HFF-Myc (cell line): ENCODE data around the gene BCAP31.

Source experiments
- DNase-seq: peaks from one replicate; pipeline ENCODE4 v3.0.0-alpha.2; 2011; ENCODE audit warnings: low read depth; ENCODE audit errors: extremely low read depth
- H3K4me3 ChIP-seq: replicated peaks from 2 replicates; pipeline ENCODE4 v1.5.1; 2011; ENCODE audit warnings: low read depth, mild to moderate bottlenecking, control low read depth, low read length
- TF ChIP-seq, protein P1 (sequence below): IDR thresholded peaks from 2 replicates; pipeline ENCODE4 v1.5.1; 2012; ENCODE audit warnings: mild to moderate bottlenecking, low read depth, low read length, control low read depth; ENCODE audit errors: missing control alignments

BCAP31 gene

GRCh38 chrX:153667956-153668396 lies 56.2 kb downstream of the BCAP31 start:
- peak; percentile 40 for DNase-seq
- TF ChIP-seq, protein P1, sequence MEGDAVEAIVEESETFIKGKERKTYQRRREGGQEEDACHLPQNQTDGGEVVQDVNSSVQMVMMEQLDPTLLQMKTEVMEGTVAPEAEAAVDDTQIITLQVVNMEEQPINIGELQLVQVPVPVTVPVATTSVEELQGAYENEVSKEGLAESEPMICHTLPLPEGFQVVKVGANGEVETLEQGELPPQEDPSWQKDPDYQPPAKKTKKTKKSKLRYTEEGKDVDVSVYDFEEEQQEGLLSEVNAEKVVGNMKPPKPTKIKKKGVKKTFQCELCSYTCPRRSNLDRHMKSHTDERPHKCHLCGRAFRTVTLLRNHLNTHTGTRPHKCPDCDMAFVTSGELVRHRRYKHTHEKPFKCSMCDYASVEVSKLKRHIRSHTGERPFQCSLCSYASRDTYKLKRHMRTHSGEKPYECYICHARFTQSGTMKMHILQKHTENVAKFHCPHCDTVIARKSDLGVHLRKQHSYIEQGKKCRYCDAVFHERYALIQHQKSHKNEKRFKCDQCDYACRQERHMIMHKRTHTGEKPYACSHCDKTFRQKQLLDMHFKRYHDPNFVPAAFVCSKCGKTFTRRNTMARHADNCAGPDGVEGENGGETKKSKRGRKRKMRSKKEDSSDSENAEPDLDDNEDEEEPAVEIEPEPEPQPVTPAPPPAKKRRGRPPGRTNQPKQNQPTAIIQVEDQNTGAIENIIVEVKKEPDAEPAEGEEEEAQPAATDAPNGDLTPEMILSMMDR = peak; percentile 71
- no peak overlapping the region for H3K4me3 ChIP-seq

DNA sequence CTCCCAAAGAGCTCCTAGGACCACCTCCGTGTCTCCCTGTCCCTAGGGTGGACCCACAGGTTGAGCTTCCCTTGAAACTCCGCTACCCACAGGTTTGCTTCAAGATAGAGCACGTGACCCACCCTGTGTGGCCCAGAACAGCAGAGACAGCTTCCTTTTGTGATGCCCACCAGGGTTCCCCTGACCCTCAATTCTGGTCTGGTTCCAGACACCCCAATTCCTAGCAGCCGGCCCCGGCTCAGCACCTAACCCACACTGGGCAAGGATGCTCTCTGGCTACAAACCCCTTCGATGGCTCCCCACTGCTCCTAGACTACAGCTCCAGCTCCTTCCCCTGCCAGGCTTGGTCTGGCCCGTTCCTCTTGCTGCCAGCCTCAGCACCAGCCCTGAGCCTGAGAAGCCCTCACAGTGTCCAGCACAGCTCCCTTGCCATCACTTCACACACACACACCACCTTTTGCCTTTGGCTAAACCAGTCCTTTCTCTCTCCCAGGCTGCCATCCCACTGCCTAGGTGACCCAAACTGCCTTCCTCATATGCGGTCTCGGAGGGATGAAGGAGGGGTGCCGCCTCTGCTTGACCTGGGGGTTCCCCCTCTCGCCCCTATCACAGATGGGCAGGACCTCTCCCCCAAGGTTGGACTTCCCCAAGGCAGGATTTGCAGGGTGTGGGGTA lies 56.8 kb downstream of the BCAP31 start:
- TF ChIP-seq, protein P1 = no peak
- no peak for DNase-seq
- no peak overlapping the region for H3K4me3 ChIP-seq

DNA sequence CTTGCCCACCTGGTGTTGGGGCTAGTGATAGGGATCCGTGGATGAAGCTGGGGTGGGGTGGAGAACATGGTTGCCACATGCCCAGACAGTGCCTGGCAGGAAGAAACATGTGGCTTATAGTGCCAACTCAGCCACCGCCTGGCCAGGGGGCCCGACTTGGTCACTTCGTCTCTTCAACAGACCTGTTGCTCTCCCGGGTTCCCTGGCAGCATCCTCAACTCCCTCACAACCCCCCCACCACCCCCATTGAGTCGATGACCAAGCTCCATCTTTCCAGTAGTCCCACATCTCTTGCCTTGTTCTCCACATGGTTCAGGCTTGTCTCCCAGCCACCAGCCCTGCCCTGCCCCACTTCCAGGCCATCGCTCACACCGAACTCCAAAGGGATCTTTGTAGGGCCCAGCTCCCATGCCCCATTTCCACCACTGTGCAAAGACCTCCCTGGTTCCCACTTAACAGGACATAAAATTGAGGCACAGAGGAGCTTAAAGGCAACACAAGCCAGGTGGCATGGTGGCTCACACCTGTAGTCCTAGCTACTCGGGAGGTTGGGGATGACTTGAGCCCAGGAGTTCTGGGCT lies 58.4 kb downstream of the BCAP31 start:
- TF ChIP-seq, protein P1 = no peak
- no peak overlapping the region for H3K4me3 ChIP-seq
- no peak for DNase-seq

DNA sequence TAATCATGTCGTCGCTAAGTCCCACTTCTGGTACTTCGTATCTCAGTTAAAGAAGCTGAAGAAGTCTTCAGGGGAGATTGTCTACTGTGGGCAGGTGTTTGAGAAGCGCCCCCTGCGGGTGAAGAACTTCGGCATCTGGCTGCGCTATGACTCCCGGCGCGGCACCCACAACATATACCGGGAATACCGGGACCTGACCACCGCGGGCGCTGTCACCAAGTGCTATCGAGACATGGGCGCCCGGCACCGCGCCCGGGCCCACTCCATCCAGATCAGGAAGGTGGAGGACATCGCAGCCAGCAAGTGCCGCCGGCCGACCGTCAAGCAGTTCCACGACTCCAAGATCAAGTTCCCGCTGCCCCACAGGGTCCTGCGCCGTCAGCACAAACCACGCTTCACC lies 61.9 kb downstream of the BCAP31 start:
- TF ChIP-seq, protein P1 = peak; percentile 54
- no peak overlapping the region for H3K4me3 ChIP-seq
- no peak for DNase-seq

- DNase-seq = no peak
- no peak overlapping the region for H3K4me3 ChIP-seq
- TF ChIP-seq, protein P1 = no peak
Measured at GRCh38 chrX:153659268-153659667, 64.9 kb downstream of the BCAP31 start.

GRCh38 chrX:153657161-153657560 lies 67.0 kb downstream of the BCAP31 start:
- TF ChIP-seq, protein P1 = no peak
- DNase-seq = no peak
- H3K4me3 ChIP-seq = no peak overlapping the region
